HCT116 (cell line): ENCODE results near the gene LRSAM1. TPM values are rescaled to one million over a fixed set of nuclear protein-coding genes. Genes with fewer than 3 reads are reported as not detected.

Experiments used
- ATAC-seq: fragments of 200-7000 bp; cut with Tn5 transposase; 2 replicates; pipeline ENCODE4 v1.9.1; 2020; ENCODE audit warnings: mild to moderate bottlenecking, moderate library complexity
- BruUV-seq: library from RNA; stranded (reverse); fragments of 400-500 nt; replicated peaks from 2 replicates; lab custom pipeline; 2021; lab: Mats Ljungman, UMichigan
- CTCF ChIA-PET: fragments of 300-600 bp; sonication (Branson Sonifier 250); formaldehyde crosslinking; loops from one replicate; lab custom pipeline; 2021; ENCODE audit warnings: antibody characterized with exemption; lab: Charles Lee
- POLR2A ChIA-PET: fragments of 300-600, 350-600 bp; sonication (Branson Sonifier 250); formaldehyde crosslinking; loops from one replicate; lab custom pipeline; 2021; ENCODE audit warnings: antibody characterized with exemption; lab: Charles Lee
- RAD21 ChIA-PET, 2 experiments: fragments of 300-600 bp; sonication (Branson Sonifier 250); formaldehyde crosslinking; loops; one replicate each; lab custom pipeline; 2023; ENCODE audit warnings: low total read pairs in 2 of 2; ENCODE audit not compliant: uncharacterized antibody in 2 of 2, unreplicated experiment in 2 of 2, low non-redundant PET in 1 of 2; lab: Charles Lee
- DNase-seq: peaks from one replicate; pipeline ENCODE4 v3.0.0-alpha.2; 2010; ENCODE audit warnings: low read depth, low spot score
- H2AFZ ChIP-seq: fragments of 200-600 bp; shearing (Covaris generic), sonication (generic); 2 replicates; pipeline ENCODE4 v1.6.1; 2017; ENCODE audit warnings: low read depth, mixed run types, mixed read lengths, antibody characterized with exemption, low read length; ENCODE audit not compliant: poor library complexity, severe bottlenecking
- H3K27ac ChIP-seq: 2 replicates; pipeline ENCODE4 v1.5.1; 2012; ENCODE audit warnings: low read depth, low read length
- H3K27me3 ChIP-seq: fragments of 200-600 bp; sonication (generic); 2 replicates; pipeline ENCODE4 v1.6.1; 2016; ENCODE audit warnings: mixed run types, low read length, mixed read lengths; ENCODE audit not compliant: insufficient read depth
- H3K36me3 ChIP-seq, 2 experiments: fragments of 200-500 bp in 1 of 2; fragments of 200-600 bp in 1 of 2; sonication (Bioruptor generic) in 1 of 2; sonication (generic) in 1 of 2; 2 replicates each; pipeline versions ENCODE4 v1.5.1 to v1.6.1; 2014 to 2016; ENCODE audit warnings: low read length in 2 of 2, inconsistent platforms in 1 of 2, mixed read lengths in 1 of 2, mixed run types in 1 of 2; ENCODE audit not compliant: insufficient read depth in 2 of 2, control insufficient read depth in 1 of 2
- H3K4me1 ChIP-seq, 2 experiments: fragments of 200-600 bp in 1 of 2; sonication (generic) in 1 of 2; 2 replicates each; pipeline versions ENCODE4 v1.5.1 to v1.6.1; 2012 to 2017; ENCODE audit warnings: low read length in 2 of 2, inconsistent platforms in 1 of 2, mild to moderate bottlenecking in 1 of 2, mixed read lengths in 1 of 2, mixed run types in 1 of 2, moderate library complexity in 1 of 2; ENCODE audit not compliant: insufficient read depth in 2 of 2, control insufficient read depth in 1 of 2
- H3K4me2 ChIP-seq: fragments of 200-600 bp; sonication (generic); 2 replicates; pipeline ENCODE4 v1.6.1; 2017; ENCODE audit warnings: mixed run types, low read length, mixed read lengths
- H3K4me3 ChIP-seq, 2 experiments: fragments of 200-600 bp in 1 of 2; sonication (generic) in 1 of 2; replicated peaks in 1 of 2; 2 replicates each; pipeline ENCODE4 v1.5.1; 2011 to 2016; ENCODE audit warnings: low read length in 2 of 2, control low read depth in 1 of 2, low read depth in 1 of 2, mild to moderate bottlenecking in 1 of 2, mixed read lengths in 1 of 2, mixed run types in 1 of 2
- H3K79me2 ChIP-seq: fragments of 200-600 bp; sonication (generic); 2 replicates; pipeline ENCODE4 v1.6.1; 2017; ENCODE audit warnings: mild to moderate bottlenecking, mixed run types, low read length, moderate library complexity, mixed read lengths; ENCODE audit not compliant: insufficient read depth
- H3K9ac ChIP-seq: fragments of 200-600 bp; sonication (generic); 2 replicates; pipeline ENCODE4 v1.6.1; 2016; ENCODE audit warnings: low read length, mixed read lengths
- H3K9me2 ChIP-seq: fragments of 200-600 bp; sonication (generic), shearing (Covaris generic); 2 replicates; pipeline ENCODE4 v1.6.1; 2017; ENCODE audit warnings: mixed run types, mild to moderate bottlenecking, moderate library complexity; ENCODE audit not compliant: insufficient read depth
- H3K9me3 ChIP-seq, 2 experiments: fragments of 200-500 bp in 1 of 2; fragments of 200-600 bp in 1 of 2; sonication (Bioruptor generic) in 1 of 2; sonication (generic) in 1 of 2; 2 replicates each; pipeline ENCODE4 v1.6.1; 2014 to 2017; ENCODE audit warnings: low read length in 2 of 2, mixed read lengths in 2 of 2, inconsistent platforms in 1 of 2, low read depth in 1 of 2, mild to moderate bottlenecking in 1 of 2, mixed run types in 1 of 2, moderate library complexity in 1 of 2; ENCODE audit not compliant: control insufficient read depth in 1 of 2, insufficient read depth in 1 of 2
- H4K20me1 ChIP-seq: fragments of 200-600 bp; sonication (generic), shearing (Covaris generic); 2 replicates; pipeline ENCODE4 v1.6.1; 2017; ENCODE audit warnings: mixed run types, mild to moderate bottlenecking, moderate library complexity; ENCODE audit not compliant: insufficient read depth
- CBX3 ChIP-seq: IDR thresholded peaks from 2 replicates; pipeline ENCODE4 v1.6.1; 2012; ENCODE audit warnings: low read depth
- EGR1 ChIP-seq: IDR thresholded peaks from 2 replicates; pipeline ENCODE4 v1.6.1; 2012; ENCODE audit warnings: low read depth
- EZH2 ChIP-seq: fragments of 200-600 bp; sonication (generic); IDR thresholded peaks from 2 replicates; pipeline ENCODE4 v1.6.1; 2017; ENCODE audit warnings: antibody characterized with exemption, mixed run types
- EZH2phosphoT487 ChIP-seq: fragments of 200-600 bp; IDR thresholded peaks from 2 replicates; pipeline ENCODE4 v1.6.1; 2018; ENCODE audit warnings: antibody characterized with exemption, borderline replicate concordance
- FOSL1 ChIP-seq: IDR thresholded peaks from 2 replicates; pipeline ENCODE4 v1.6.1; 2012; ENCODE audit warnings: low read depth
- POLR2A ChIP-seq: IDR thresholded peaks from 2 replicates; pipeline ENCODE4 v1.7.0; 2011; ENCODE audit warnings: borderline replicate concordance; ENCODE audit not compliant: insufficient read depth, insufficient read length; ENCODE audit errors: extremely low read depth
- POLR2AphosphoS5 ChIP-seq: IDR thresholded peaks from 2 replicates; pipeline ENCODE4 v1.6.1; 2011; ENCODE audit warnings: mild to moderate bottlenecking, low read depth, low read length, moderate library complexity
- RAD21 ChIP-seq: IDR thresholded peaks from 2 replicates; pipeline ENCODE4 v1.6.1; 2012; ENCODE audit warnings: low read depth, mild to moderate bottlenecking
- SIN3A ChIP-seq: IDR thresholded peaks from 2 replicates; pipeline ENCODE4 v1.6.1; 2012; ENCODE audit warnings: low read depth
- SP1 ChIP-seq: IDR thresholded peaks from 2 replicates; pipeline ENCODE4 v1.6.1; 2012; ENCODE audit warnings: low read depth
- SRF ChIP-seq: IDR thresholded peaks from 2 replicates; pipeline ENCODE4 v1.6.1; 2012; ENCODE audit warnings: low read depth
- TCF7L2 ChIP-seq: IDR thresholded peaks from 2 replicates; pipeline ENCODE4 v1.7.0; 2011; ENCODE audit warnings: borderline replicate concordance, inconsistent platforms; ENCODE audit not compliant: insufficient read depth, insufficient read length; ENCODE audit errors: extremely low read depth
- YY1 ChIP-seq: IDR thresholded peaks from 2 replicates; pipeline ENCODE4 v1.6.1; 2011; ENCODE audit warnings: low read length, low read depth, moderate library complexity, mild to moderate bottlenecking; ENCODE audit not compliant: insufficient replicate concordance; ENCODE audit errors: extremely low read depth
- ZFX ChIP-seq: fragments of 450-650 bp; IDR thresholded peaks from 2 replicates; pipeline ENCODE4 v1.6.1; 2017
- intact Hi-C: fragments of 100-400 bp; cut with micrococcal nuclease; formaldehyde crosslinking; loops from 2 replicates; pipeline ENCODE4 v1.10.0; 2022
- total RNA-seq: library from RNA; stranded (reverse); gene quantifications from one replicate; pipeline ENCODE4 v1.2.1, GENCODE V29; 2021; ENCODE audit not compliant: unreplicated experiment
- TF ChIP-seq, protein P1 (sequence below): IDR thresholded peaks from 2 replicates; pipeline ENCODE4 v1.6.1; 2012
- TF ChIP-seq, protein P2 (sequence below): IDR thresholded peaks from 2 replicates; pipeline ENCODE4 v1.6.1; 2012; ENCODE audit warnings: low read depth
- TF ChIP-seq, protein P3 (sequence below): IDR thresholded peaks from 2 replicates; pipeline ENCODE4 v1.6.1; 2012

LRSAM1 gene
- total RNA-seq, 1 experiment from 2014 or later = 25.9 TPM

DNA sequence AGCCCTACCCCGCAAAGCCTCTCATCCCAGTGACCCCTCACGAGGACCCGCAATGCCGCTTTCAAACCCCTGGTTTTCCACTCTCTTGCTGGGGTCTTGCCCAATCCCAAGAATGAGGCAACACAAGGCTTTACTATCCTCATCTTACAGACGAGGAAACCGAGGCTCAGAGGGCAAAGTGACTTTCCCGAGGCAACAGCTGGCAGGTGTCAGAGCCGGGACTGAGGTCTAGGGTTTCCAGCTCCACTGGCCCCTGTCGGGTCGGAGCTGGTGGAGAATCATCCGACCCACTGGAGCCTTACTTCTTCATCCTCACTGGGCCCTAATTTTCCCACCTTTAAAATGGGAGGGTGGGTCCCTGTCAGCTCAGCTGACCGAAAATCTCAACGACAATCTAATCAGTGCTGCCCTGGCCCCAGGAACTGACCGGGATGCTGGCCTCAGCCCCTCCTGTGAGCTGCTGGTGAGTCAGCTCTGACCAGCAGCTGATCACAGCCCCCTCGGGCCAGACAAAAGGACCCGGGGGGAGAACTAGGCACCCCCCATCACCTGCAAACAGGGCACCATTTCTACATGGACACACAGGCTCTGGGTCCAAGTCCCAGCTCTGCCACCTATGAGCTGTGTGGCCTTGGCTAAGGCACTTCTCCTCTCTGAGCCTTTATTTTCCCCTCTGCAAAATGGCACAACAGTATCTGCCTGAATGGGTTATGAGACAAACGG, 88.1 kb downstream of the LRSAM1 start:
- ChIA-PET POLR2A (no interaction called here), RAD21 (no interaction called here), CTCF (interaction anchor here (0.6 kb wide), 1 partner anchor 331 kb away, joined by 3 read pairs; no protein-coding TSS in a partner anchor)
- no peak for DNase-seq
- Histone ChIP-seq H3K4me2 (no peak overlapping the region), H3K36me3 (peaks cover 0 to 4% of the 10 kb centered on the region in 2 experiments; a peak in 2 of 4 replicates), H3K27ac (no peak overlapping the region), H3K27me3 (no peaks in the 10 kb centered on the region), H3K4me1 (peaks cover 0 to 39% of the 10 kb centered on the region in 2 experiments; a peak in 1 of 4 replicates), H3K9ac (no peak overlapping the region), H4K20me1 (no peaks in the 10 kb centered on the region), H3K4me3 (no peak overlapping the region), H3K9me3 (no peaks in the 10 kb centered on the region), H3K79me2 (peaks cover 95% of the 10 kb centered on the region), H2AFZ (no peak overlapping the region), H3K9me2 (no peaks in the 10 kb centered on the region)
- BruUV-seq = no TSS peak
- intact Hi-C loops = no loop called here
- no peak for ATAC-seq
- TF ChIP-seq, protein P1, sequence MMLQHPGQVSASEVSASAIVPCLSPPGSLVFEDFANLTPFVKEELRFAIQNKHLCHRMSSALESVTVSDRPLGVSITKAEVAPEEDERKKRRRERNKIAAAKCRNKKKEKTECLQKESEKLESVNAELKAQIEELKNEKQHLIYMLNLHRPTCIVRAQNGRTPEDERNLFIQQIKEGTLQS = no peak
- TF ChIP-seq EZH2phosphoT487 (no peak), YY1 (no peak), POLR2AphosphoS5 (no peak), ZFX (no peak), CBX3 (no peak), EZH2 (no peak), SIN3A (no peak), EGR1 (no peak), RAD21 (no peak), TCF7L2 (no peak), SP1 (no peak), FOSL1 (no peak), POLR2A (no peak), SRF (no peak)
- TF ChIP-seq, protein P2, sequence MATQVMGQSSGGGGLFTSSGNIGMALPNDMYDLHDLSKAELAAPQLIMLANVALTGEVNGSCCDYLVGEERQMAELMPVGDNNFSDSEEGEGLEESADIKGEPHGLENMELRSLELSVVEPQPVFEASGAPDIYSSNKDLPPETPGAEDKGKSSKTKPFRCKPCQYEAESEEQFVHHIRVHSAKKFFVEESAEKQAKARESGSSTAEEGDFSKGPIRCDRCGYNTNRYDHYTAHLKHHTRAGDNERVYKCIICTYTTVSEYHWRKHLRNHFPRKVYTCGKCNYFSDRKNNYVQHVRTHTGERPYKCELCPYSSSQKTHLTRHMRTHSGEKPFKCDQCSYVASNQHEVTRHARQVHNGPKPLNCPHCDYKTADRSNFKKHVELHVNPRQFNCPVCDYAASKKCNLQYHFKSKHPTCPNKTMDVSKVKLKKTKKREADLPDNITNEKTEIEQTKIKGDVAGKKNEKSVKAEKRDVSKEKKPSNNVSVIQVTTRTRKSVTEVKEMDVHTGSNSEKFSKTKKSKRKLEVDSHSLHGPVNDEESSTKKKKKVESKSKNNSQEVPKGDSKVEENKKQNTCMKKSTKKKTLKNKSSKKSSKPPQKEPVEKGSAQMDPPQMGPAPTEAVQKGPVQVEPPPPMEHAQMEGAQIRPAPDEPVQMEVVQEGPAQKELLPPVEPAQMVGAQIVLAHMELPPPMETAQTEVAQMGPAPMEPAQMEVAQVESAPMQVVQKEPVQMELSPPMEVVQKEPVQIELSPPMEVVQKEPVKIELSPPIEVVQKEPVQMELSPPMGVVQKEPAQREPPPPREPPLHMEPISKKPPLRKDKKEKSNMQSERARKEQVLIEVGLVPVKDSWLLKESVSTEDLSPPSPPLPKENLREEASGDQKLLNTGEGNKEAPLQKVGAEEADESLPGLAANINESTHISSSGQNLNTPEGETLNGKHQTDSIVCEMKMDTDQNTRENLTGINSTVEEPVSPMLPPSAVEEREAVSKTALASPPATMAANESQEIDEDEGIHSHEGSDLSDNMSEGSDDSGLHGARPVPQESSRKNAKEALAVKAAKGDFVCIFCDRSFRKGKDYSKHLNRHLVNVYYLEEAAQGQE = no peak
- TF ChIP-seq, protein P3, sequence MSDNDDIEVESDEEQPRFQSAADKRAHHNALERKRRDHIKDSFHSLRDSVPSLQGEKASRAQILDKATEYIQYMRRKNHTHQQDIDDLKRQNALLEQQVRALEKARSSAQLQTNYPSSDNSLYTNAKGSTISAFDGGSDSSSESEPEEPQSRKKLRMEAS = no peak
